SU-DHL-6 (cell line): ENCODE results near the gene GNAQ.

Experiments used
- EZH2phosphoT487 ChIP-seq: fragments of 200-600 bp; sonication (generic), shearing (Covaris generic); conservative IDR thresholded peaks from 2 replicates; pipeline ENCODE4 v1.6.1; 2018; ENCODE audit warnings: mild to moderate bottlenecking, antibody characterized with exemption, low read length, moderate library complexity, mixed read lengths
- TF ChIP-seq, protein P1 (sequence below): fragments of 200-600 bp; sonication (generic); IDR thresholded peaks from one replicate; pipeline ENCODE4 v1.5.1; 2017; ENCODE audit warnings: antibody characterized with exemption, mild to moderate bottlenecking, low read length, moderate library complexity; ENCODE audit not compliant: insufficient read depth, poor library complexity, severe bottlenecking

- TF ChIP-seq, protein P1, sequence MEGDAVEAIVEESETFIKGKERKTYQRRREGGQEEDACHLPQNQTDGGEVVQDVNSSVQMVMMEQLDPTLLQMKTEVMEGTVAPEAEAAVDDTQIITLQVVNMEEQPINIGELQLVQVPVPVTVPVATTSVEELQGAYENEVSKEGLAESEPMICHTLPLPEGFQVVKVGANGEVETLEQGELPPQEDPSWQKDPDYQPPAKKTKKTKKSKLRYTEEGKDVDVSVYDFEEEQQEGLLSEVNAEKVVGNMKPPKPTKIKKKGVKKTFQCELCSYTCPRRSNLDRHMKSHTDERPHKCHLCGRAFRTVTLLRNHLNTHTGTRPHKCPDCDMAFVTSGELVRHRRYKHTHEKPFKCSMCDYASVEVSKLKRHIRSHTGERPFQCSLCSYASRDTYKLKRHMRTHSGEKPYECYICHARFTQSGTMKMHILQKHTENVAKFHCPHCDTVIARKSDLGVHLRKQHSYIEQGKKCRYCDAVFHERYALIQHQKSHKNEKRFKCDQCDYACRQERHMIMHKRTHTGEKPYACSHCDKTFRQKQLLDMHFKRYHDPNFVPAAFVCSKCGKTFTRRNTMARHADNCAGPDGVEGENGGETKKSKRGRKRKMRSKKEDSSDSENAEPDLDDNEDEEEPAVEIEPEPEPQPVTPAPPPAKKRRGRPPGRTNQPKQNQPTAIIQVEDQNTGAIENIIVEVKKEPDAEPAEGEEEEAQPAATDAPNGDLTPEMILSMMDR, result no peak
- no peak for TF ChIP-seq EZH2phosphoT487
These were observed 204.4 kb downstream of the GNAQ start for GRCh38 chr9:77827104-77827784.
